ENCODE data around the gene ARPC5L.
"Not testable (repeated sequence)": the region's sequence is repeated elsewhere in the genome, so short reads cannot be mapped to it uniquely, and the experiment has no call there.

Gene ARPC5L

DNA sequence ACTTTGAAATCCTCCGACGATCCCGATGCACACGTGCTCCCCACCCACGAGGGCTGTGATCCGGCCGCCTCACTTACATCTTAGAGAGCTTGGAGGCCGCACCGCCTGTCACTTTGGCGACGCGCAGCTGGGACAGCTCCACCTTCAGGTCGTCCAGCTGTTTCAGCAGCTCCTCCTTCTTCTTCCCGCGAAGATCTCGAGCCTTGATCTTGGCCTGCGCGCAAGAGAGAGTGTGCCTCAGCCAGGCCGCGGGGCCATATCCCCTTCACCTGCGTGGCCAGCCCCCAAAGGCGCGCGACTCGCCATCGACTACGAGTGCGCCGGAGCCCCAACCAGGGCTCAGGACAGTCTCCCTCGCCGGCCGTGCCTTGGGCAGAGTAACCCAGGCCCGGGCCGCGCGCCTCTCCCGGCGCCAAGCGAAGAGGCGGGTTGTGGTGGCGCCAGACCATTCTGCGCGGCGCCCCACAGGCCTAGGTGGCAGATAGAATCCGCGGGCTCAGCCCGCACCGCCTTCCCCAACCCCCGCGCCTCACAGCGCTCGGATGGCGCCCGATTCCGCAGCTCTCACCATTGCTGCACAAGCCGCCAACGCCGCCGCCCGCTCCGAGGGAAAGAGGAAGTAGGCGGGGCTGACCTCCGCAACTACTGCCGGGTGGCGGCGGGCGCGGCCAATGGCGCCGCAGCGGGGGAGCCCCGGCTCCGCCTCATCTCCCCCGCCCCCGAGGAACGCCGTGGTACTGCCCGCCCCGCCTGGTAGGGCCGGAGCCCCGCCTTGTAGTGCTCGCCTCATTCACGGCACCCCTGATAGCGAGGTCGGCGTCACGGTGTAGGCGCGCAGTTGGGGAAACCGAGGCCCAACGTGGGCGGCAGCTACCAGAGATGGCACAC, at the start of gene ARPC5L, which contains the start of gene RPL35:
Gene ARPC5L (plus strand): TSS at position 789 of the 888 bp plus-strand sequence. CDS start 7,161 bp downstream, outside the sequence.
Gene RPL35 (minus strand): TSS at position 616 of the 888 bp plus-strand sequence. CDS start 45 bp downstream, at position 571.
- DNase-seq (ENCODE audit: low read depth, low spot score), result peak; percentile 90

DNA sequence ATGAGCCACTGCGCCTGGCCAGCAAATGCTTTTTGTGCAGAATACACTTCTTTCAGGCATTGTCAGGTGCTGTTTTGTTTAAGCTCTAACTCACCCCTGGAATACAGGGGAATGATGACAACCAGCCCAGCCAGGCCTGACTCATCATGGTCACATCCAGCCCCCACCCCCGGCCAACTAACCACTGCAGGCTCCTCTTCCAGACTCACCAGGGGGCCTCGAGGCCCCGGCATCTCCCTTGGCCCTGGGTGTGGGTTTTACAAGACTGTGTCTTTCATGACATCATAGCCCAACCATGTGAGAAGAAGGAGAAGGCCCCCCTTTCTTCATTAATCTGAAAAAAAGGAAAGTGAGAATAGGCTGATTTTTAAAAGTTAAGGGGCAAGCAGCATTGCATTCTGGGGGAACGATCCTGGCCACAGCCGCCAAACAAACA, 49.5 kb upstream of the ARPC5L start:
- DNase-seq (ENCODE audit: low read depth, low spot score), result no peak

DNA sequence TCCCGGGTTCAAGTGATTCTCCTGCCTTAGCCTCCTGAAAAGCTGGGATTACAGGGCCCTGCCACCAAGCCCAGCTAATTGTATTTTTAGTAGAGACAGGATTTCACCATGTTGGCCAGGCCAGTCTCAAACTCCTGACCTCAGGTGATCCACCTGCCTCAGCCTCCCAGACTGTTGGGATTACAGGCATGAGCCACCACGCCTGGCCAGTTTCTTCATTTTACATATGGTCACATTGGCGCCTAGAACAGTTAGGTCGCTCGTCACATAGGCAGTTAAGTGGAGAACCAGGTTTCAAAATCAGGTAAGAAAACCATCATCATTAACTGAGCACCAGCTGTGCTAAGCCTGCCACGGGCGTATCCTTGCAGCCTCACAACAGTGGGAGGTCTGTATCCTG, 48.9 kb upstream of the ARPC5L start:
- no peak for DNase-seq (ENCODE audit: low read depth, low spot score)

GRCh38 chr9:124813501-124814163, 48.3 kb upstream of the ARPC5L start:
- DNase-seq (ENCODE audit: low read depth, low spot score), result no peak

GRCh38 chr9:124814164-124814535, 47.8 kb upstream of the ARPC5L start:
- no peak for DNase-seq (ENCODE audit: low read depth, low spot score)

DNA sequence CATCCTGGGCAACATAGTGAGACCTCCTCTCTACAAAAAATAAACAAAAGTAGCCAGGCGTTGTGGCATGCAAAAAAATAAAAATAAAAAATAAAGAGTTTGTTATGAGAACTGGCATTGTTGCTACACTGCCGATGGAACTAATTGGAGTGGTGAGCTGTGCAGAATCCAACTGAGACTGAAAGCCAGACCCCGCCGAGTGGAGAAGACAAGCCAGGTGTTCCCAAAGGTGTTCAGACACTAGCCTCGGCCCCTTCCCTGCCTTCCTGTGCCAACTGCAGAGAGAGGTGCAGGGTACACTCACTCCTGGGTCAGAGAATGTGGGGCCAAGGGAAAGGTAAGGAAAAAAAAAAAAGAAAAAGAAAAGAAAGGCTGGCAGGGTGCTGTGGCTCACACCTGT, 46.3 kb upstream of the ARPC5L start:
- DNase-seq (ENCODE audit: low read depth, low spot score), result no peak

- DNase-seq (ENCODE audit: low read depth, low spot score), result no peak
Observed at GRCh38 chr9:124818431-124819281, 43.3 kb upstream of the ARPC5L start.

- DNase-seq (ENCODE audit: low read depth, low spot score), result no peak
Observed at GRCh38 chr9:124820698-124821623, 41.0 kb upstream of the ARPC5L start.

- no peak for DNase-seq (ENCODE audit: low read depth, low spot score)
Observed at GRCh38 chr9:124828489-124829333, 33.2 kb upstream of the ARPC5L start.

- DNase-seq (ENCODE audit: low read depth, low spot score), result no peak
Observed at GRCh38 chr9:124829334-124829669, 32.6 kb upstream of the ARPC5L start.

DNA sequence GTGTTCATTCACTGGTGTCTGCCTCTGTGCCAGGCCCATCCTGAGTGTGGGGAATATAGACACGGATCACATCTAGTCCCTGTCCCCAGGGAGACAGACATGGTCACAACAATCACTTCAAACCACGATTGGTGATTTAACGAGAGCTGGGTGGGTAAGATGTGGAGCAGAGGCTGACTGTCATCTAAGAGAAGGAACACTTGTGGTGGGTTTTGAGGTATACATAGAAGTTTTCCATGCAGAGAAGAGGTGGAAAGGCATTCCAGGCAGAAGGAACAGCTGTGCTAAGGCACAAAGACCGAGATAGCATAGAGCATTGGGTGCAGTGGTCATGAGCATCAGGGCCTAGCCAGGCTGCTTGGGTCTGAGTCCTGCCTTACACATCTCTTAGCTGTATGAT, 31.3 kb upstream of the ARPC5L start:
- no peak for DNase-seq (ENCODE audit: low read depth, low spot score)

DNA sequence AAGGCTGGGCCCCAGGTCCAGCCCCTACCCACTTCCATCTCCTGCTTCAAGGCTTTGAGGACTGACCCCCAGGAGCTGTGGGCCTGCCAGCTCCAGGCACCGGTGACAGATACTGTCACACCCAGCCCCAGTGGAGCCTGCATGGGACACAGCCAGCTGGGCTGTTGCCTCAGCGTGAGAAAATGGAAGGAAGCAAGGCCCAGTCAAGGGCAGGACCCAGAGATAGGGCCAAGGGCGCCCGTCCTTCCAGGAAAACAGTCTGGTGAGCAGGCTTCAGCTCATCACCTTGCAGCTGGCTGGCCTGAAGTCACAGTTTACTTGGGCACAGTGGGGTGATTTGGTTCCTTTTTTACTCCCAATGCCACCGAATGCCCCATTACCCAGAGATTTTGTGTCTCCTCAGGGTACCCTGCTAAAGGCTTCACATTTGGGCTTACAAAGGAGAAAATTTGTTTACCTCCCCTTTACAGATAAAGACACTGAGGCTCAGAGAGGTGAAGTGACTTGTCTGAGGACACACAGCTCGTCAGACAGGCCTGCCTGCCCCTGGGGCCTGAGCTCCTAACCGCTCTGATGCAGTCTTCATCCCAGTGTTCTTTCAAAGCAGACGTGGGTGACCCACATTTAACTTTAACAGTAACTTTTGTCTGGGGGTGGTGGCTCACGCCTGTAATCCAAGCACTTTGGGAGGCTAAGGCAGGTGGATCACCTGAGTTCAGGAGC, 30.1 kb upstream of the ARPC5L start:
- no peak for DNase-seq (ENCODE audit: low read depth, low spot score)

GRCh38 chr9:124834591-124834990, 27.3 kb upstream of the ARPC5L start:
- DNase-seq (ENCODE audit: low read depth, low spot score), result no peak

DNA sequence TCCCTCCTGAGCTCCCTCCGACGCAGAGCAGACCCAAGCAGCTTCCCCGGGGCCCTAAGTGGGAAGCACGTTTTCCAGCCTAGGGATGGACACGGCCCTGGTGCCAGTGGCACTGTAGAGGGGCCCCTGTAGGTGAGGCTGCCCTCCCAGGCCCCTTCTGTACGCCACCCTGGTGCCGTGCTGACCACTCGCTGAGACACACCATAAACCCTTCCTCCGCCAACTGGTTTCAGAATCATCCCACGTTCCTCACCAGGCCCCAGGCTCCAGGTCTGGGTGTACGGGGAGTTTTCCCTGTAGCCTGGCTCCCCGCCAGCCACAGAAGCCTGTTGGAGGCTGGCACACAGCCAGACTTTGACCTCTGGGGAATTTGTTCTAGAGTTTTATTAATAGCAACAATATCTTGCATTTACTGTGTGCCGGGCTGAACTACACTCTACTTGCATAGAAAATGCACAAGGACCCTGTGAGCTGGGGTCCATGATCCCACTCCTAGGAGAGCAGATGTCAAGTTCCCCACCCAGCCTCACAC, 26.8 kb upstream of the ARPC5L start:
- DNase-seq (ENCODE audit: low read depth, low spot score), result no peak

GRCh38 chr9:124838132-124838531, 23.8 kb upstream of the ARPC5L start:
- not testable (repeated sequence) for DNase-seq (ENCODE audit: low read depth, low spot score)

- not testable (repeated sequence) for DNase-seq (ENCODE audit: low read depth, low spot score)
Observed at GRCh38 chr9:124838567-124839275, 23.2 kb upstream of the ARPC5L start.

DNA sequence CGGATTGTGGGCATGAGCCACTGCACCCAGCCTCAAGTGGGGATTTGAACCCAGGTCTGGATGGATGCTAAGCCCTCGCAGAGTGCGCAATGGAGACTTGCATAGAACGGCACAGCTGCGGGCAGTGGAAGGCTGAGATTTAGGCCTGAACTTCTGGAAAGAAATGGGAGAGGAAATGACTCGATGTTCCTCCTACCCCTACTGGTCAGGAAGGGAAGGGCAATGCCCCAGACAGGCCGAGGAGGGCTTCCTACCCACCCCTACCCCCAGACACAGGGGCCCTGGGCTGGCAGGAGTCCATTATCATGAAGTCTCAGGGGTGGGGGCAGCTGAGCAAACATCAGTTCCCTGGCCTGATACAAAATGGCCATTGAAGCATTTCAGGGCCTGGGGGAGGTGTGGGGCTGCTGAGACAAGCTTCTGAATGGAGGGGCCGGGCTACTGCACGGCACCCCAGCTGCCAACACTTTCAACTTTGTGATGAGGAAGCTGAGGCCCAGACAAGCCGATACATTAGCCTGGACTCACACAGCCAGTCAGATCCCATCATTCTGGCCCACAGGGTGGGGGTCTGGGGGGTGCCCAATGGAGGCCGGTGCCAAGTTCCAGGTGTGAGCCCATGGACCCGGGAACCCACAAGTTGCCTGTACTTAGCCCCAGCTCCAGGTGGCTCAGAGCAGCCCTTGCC, 22.2 kb upstream of the ARPC5L start:
- no peak for DNase-seq (ENCODE audit: low read depth, low spot score)

Measured in activated naive CD8-positive, alpha-beta T cell treated with anti-CD3 and anti-CD28 coated beads, Interleukin-2, amount 50 U/mL, for 16 hours (primary cell).